GM12878 (cell line): ENCODE results near the gene ADCY5. TPM values are rescaled to one million over a fixed set of nuclear protein-coding genes. Genes with fewer than 3 reads are reported as not detected.

Experiments
- ATAC-seq: fragments of 200-7000 bp; cut with Tn5 transposase; 3 replicates; pipeline ENCODE4 v1.9.1; 2020; ENCODE audit warnings: mild to moderate bottlenecking, moderate library complexity
- BruUV-seq: library from RNA; stranded (reverse); fragments of 400-500 nt; replicated peaks from 2 replicates; lab custom pipeline; 2021; lab: Mats Ljungman, UMichigan
- CTCF ChIA-PET: fragments of 300-600 bp; sonication (Branson Sonifier 250); formaldehyde crosslinking; extraction: SDS; loops from one replicate; lab custom pipeline; 2021; ENCODE audit warnings: inconsistent platforms; lab: Yijun Ruan, JAX
- POLR2A ChIA-PET: fragments of 350-600 bp; formaldehyde crosslinking; extraction: SDS; loops from one replicate; lab custom pipeline; 2021; ENCODE audit warnings: inconsistent platforms; lab: Charles Lee
- RAD21 ChIA-PET: fragments of 300-600 bp; sonication (Branson Sonifier 250); formaldehyde crosslinking; loops from one replicate; lab custom pipeline; 2023; ENCODE audit warnings: antibody characterized with exemption; ENCODE audit not compliant: unreplicated experiment; lab: Charles Lee
- SMC1A ChIA-PET: fragments of 300-600 bp; sonication (Branson Sonifier 250); formaldehyde crosslinking; loops from one replicate; lab custom pipeline; 2023; ENCODE audit not compliant: unreplicated experiment, uncharacterized antibody; lab: Charles Lee
- DNase-seq: peaks from one replicate; pipeline ENCODE4 v3.0.0-alpha.2; 2011; ENCODE audit warnings: low read depth, low spot score
- FAIRE-seq: peaks from 3 replicates; lab custom pipeline; 2011; peaks lifted over from hg19 to GRCh38; lab: Jason Lieb, UNC
- H2AFZ ChIP-seq: 2 replicates; pipeline ENCODE4 v1.6.0; 2011; ENCODE audit warnings: low read depth, low read length, control low read depth; ENCODE audit not compliant: control insufficient read depth
- H3K27ac ChIP-seq: 2 replicates; pipeline ENCODE4 v1.5.1; 2011; ENCODE audit warnings: control low read depth; ENCODE audit not compliant: control insufficient read depth, insufficient read depth
- H3K27me3 ChIP-seq, 2 experiments: replicated peaks in 1 of 2; 2 replicates each; pipeline versions ENCODE4 v1.6.0 to v1.6.1; 2011; ENCODE audit warnings: low read length in 1 of 2; ENCODE audit not compliant: control insufficient read depth in 2 of 2, insufficient read depth in 2 of 2
- H3K36me3 ChIP-seq, 2 experiments: 2 replicates each; pipeline ENCODE4 v1.5.1; 2011; ENCODE audit warnings: low read length in 1 of 2; ENCODE audit not compliant: control insufficient read depth in 2 of 2, insufficient read depth in 2 of 2
- H3K4me1 ChIP-seq: 2 replicates; pipeline ENCODE4 v1.6.1; 2011; ENCODE audit warnings: mild to moderate bottlenecking, low read length, moderate library complexity, mixed read lengths; ENCODE audit not compliant: control insufficient read depth, insufficient read depth
- H3K4me2 ChIP-seq: 2 replicates; pipeline ENCODE4 v1.6.0; 2011; ENCODE audit warnings: control low read depth; ENCODE audit not compliant: control insufficient read depth, insufficient read depth
- H3K4me3 ChIP-seq: fragments of 200-600 bp; sonication (generic); 2 replicates; pipeline ENCODE4 v1.5.1; 2016
- H3K79me2 ChIP-seq: 2 replicates; pipeline ENCODE4 v1.6.0; 2011; ENCODE audit warnings: low read length; ENCODE audit not compliant: control insufficient read depth, insufficient read depth
- H3K9ac ChIP-seq: 2 replicates; pipeline ENCODE4 v1.8.0; 2011; ENCODE audit warnings: low read length, control low read depth, mixed read lengths; ENCODE audit not compliant: control insufficient read depth, insufficient read depth
- H3K9me3 ChIP-seq: replicated peaks from 3 replicates; pipeline ENCODE4 v1.5.1; 2011; ENCODE audit warnings: mild to moderate bottlenecking, low read length; ENCODE audit not compliant: control insufficient read depth, insufficient read depth
- H4K20me1 ChIP-seq: 2 replicates; pipeline ENCODE4 v1.6.0; 2011; ENCODE audit not compliant: control insufficient read depth, insufficient read depth
- BCL11A ChIP-seq: IDR thresholded peaks from 2 replicates; pipeline ENCODE4 v1.6.1; 2011; ENCODE audit warnings: low read depth, low read length
- CHD4 ChIP-seq: fragments of 200-600 bp; sonication (generic); IDR thresholded peaks from 2 replicates; pipeline ENCODE4 v1.6.1; 2016; ENCODE audit warnings: mild to moderate bottlenecking
- CREM ChIP-seq: IDR thresholded peaks from 2 replicates; pipeline ENCODE4 v1.6.1; 2014; ENCODE audit warnings: antibody characterized with exemption, low read depth
- IKZF2 ChIP-seq, 2 experiments: fragments of 450-650 bp; IDR thresholded peaks; 2 replicates each; pipeline ENCODE4 v1.6.1; 2017; ENCODE audit warnings: mild to moderate bottlenecking in 2 of 2, moderate library complexity in 2 of 2
- IRF3 ChIP-seq: fragments of 450-650 bp; IDR thresholded peaks from 2 replicates; pipeline ENCODE4 v1.6.1; 2014; ENCODE audit warnings: mild to moderate bottlenecking
- KDM1A ChIP-seq: fragments of 200-600 bp; sonication (generic); IDR thresholded peaks from 2 replicates; pipeline ENCODE4 v1.6.1; 2016; ENCODE audit warnings: borderline replicate concordance
- MEF2B ChIP-seq: fragments of 450-650 bp; IDR thresholded peaks from 2 replicates; pipeline ENCODE4 v1.6.1; 2018; ENCODE audit warnings: mild to moderate bottlenecking, moderate library complexity; ENCODE audit not compliant: partially characterized antibody, poor library complexity, severe bottlenecking
- NBN ChIP-seq: fragments of 450-650 bp; IDR thresholded peaks from 2 replicates; pipeline ENCODE4 v1.6.1; 2016
- NR2C2 ChIP-seq: IDR thresholded peaks from 2 replicates; pipeline ENCODE4 v1.6.1; 2011; ENCODE audit warnings: borderline replicate concordance, low read depth; ENCODE audit not compliant: control insufficient read depth, insufficient read length
- RCOR1 ChIP-seq: conservative IDR thresholded peaks from 2 replicates; pipeline ENCODE4 v1.6.1; 2012; ENCODE audit warnings: low read depth, low read length, improper control_type of control experiment
- SREBF1 ChIP-seq: IDR thresholded peaks from 2 replicates; pipeline ENCODE4 v1.6.1; 2012; ENCODE audit warnings: mild to moderate bottlenecking, low read length
- TCF3 ChIP-seq: IDR thresholded peaks from 2 replicates; pipeline ENCODE4 v1.6.1; 2012; ENCODE audit warnings: low read depth, mild to moderate bottlenecking, low read length, borderline replicate concordance; ENCODE audit not compliant: insufficient read depth
- ZBED1 ChIP-seq: IDR thresholded peaks from 2 replicates; pipeline ENCODE4 v1.6.1; 2016; ENCODE audit warnings: borderline replicate concordance
- ZBTB33 ChIP-seq: fragments of 450-650 bp; IDR thresholded peaks from 2 replicates; pipeline ENCODE4 v1.6.1; 2017; ENCODE audit warnings: mild to moderate bottlenecking
- ZNF274 ChIP-seq: IDR thresholded peaks from one replicate; pipeline ENCODE4 v1.8.0; 2011; ENCODE audit not compliant: insufficient read length, insufficient read depth
- ZNF592 ChIP-seq: fragments of 450-650 bp; IDR thresholded peaks from 2 replicates; pipeline ENCODE4 v1.6.1; 2017; ENCODE audit warnings: mild to moderate bottlenecking, moderate library complexity
- WGBS: methylation state at CpG from one replicate; pipeline ENCODE4 v1.1.6; 2016; ENCODE audit warnings: low lambda C conversion rate; ENCODE audit not compliant: insufficient replicate concordance, insufficient coverage; ENCODE audit errors: missing lambda C conversion rate; 5-methylcytosine and 5-hydroxymethylcytosine counted together
- in situ Hi-C: fragments of 300-500 bp; cut with MboI; formaldehyde crosslinking; loops from 9 replicates; pipeline ENCODE4 v1.14.3; 2018; ENCODE audit warnings: mixed read lengths
- intact Hi-C: fragments of 100-400 bp; cut with micrococcal nuclease; formaldehyde crosslinking; loops from one replicate; pipeline ENCODE4 v1.14.2; 2022; ENCODE audit not compliant: unreplicated experiment
- polyA plus RNA-seq, 11 experiments: library from polyadenylated mRNA; depleted of rRNA in 4 of 11; unstranded in 6 of 11; stranded (reverse) in 5 of 11; fragments of >200 nt; fragmentation: Nextera tagmentation in 4 of 11; fragmentation: Illumina TruSeq in 1 of 11; extraction: Ambion mirVana in 4 of 11; extraction: Trizol in 1 of 11; gene quantifications; 1 replicate in 1 of 11; 2 replicates in 10 of 11; pipeline versions ENCODE4 v1.2.1 to v1.2.3, GENCODE V29; 2011 to 2016; ENCODE audit warnings: inconsistent platforms in 2 of 11, missing spikeins in 2 of 11, low read depth in 1 of 11
- total RNA-seq, 4 experiments: library from RNA; depleted of rRNA in 3 of 4; stranded (reverse); fragments of >200 nt in 3 of 4; fragmentation: Illumina TruSeq in 1 of 4; extraction: Trizol in 1 of 4; gene quantifications; 2 replicates each; pipeline versions ENCODE4 v1.2.1 to v1.2.3, GENCODE V29; 2013 to 2021
- TF ChIP-seq, protein P1 (sequence below): IDR thresholded peaks from 2 replicates; pipeline ENCODE4 v1.6.1; 2012; ENCODE audit warnings: low read depth, low read length, improper control_type of control experiment

The ADCY5 gene
- total and polyA plus RNA-seq, 10 of the 15 experiments (the other 5 are each of a cell fraction or from before 2014, with no cell fraction given) = under 0.01 to 0.24 (median 0.02) TPM; not detected in 4

GRCh38 chr3:123479891-123480290, 31.0 kb upstream of the ADCY5 start:
- Histone ChIP-seq H2AFZ (no peak overlapping the region), H3K9ac (no peak overlapping the region), H3K79me2 (no peaks in the 10 kb centered on the region), H3K9me3 (no peaks in the 10 kb centered on the region), H3K4me2 (no peak overlapping the region), H3K27ac (no peak overlapping the region), H3K4me3 (no peak overlapping the region), H4K20me1 (no peaks in the 10 kb centered on the region), H3K4me1 (no peaks in the 10 kb centered on the region), H3K27me3 (peaks cover 0 to 1% of the 10 kb centered on the region in 2 experiments; a peak in 1 of 4 replicates), H3K36me3 (no peaks in the 10 kb centered on the region)
- intact Hi-C loops = no loop called here
- ChIA-PET CTCF (no interaction called here), SMC1A (no interaction called here), RAD21 (no interaction called here), POLR2A (no interaction called here)
- BruUV-seq = no TSS peak
- DNase-seq (no peak), FAIRE-seq (no peak), ATAC-seq (no peak)
- in situ Hi-C loops = no loop called here
- WGBS = 72% methylated on average over 8 of the region's 10 CpGs
- TF ChIP-seq TCF3 (no peak), CREM (no peak), ZNF592 (no peak), SREBF1 (no peak), IRF3 (no peak), ZBTB33 (no peak), ZBED1 (no peak), KDM1A (no peak), RCOR1 (no peak), CHD4 (no peak), BCL11A (no peak), MEF2B (no peak), ZNF274 (no peak), NR2C2 (no peak), NBN (no peak), IKZF2 (IDR thresholded peaks at IDR 0.05) (no peak)
- TF ChIP-seq, protein P1, sequence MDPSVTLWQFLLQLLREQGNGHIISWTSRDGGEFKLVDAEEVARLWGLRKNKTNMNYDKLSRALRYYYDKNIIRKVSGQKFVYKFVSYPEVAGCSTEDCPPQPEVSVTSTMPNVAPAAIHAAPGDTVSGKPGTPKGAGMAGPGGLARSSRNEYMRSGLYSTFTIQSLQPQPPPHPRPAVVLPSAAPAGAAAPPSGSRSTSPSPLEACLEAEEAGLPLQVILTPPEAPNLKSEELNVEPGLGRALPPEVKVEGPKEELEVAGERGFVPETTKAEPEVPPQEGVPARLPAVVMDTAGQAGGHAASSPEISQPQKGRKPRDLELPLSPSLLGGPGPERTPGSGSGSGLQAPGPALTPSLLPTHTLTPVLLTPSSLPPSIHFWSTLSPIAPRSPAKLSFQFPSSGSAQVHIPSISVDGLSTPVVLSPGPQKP = no peak
